Measurements from ENCODE around the gene TLR1. TPM values are rescaled to one million over a fixed set of nuclear protein-coding genes. Genes with fewer than 3 reads are reported as not detected.

TLR1 gene
- total RNA-seq, 4 donors from 2014 or later = 2.5 to 11.3 (median 10.3) TPM

- no peaks in the 10 kb centered on the region for H3K36me3 ChIP-seq
- no peak for TF ChIP-seq CTCF (IDR thresholded peaks at IDR 0.05)
- no peak for TF ChIP-seq POLR2A (IDR thresholded peaks at IDR 0.05)
- 92 to 96% methylated on average over 8 to 9 of the region's 27 CpGs for WGBS, 2 donors
- H3K27me3 ChIP-seq = no peaks in the 10 kb centered on the region
- H3K4me1 ChIP-seq = no peaks in the 10 kb centered on the region
- H3K9me3 ChIP-seq = no peaks in the 10 kb centered on the region
- no peak for DNase-seq
- no peak overlapping the region for H3K27ac ChIP-seq
- H3K4me3 ChIP-seq = no peak overlapping the region
- intact Hi-C loops (cut with DNase I) = no loop called here
Observed at GRCh38 chr4:38823766-38824165, 19.2 kb upstream of the TLR1 start.

GRCh38 chr4:38822748-38823303, 18.2 kb upstream of the TLR1 start:
- no peaks in the 10 kb centered on the region for H3K9me3 ChIP-seq
- H3K36me3 ChIP-seq = no peaks in the 10 kb centered on the region
- no peak overlapping the region for H3K4me3 ChIP-seq
- no peaks in the 10 kb centered on the region for H3K27me3 ChIP-seq
- H3K27ac ChIP-seq = no peak overlapping the region
- no peak for TF ChIP-seq CTCF (IDR thresholded peaks at IDR 0.05)
- no peak for TF ChIP-seq POLR2A (IDR thresholded peaks at IDR 0.05)
- WGBS, 2 donors = 83 to 84% methylated on average over 5 of the region's 5 CpGs
- H3K4me1 ChIP-seq = peaks cover 0 to 7% (median 0%) of the 10 kb centered on the region in 3 donors
- no peak for DNase-seq
- intact Hi-C loops (cut with DNase I) = no loop called here

- no peak for DNase-seq
- Histone ChIP-seq H3K27me3 (no peaks in the 10 kb centered on the region), H3K4me3 (no peak overlapping the region), H3K27ac (no peak overlapping the region), H3K36me3 (no peaks in the 10 kb centered on the region), H3K4me1 (peaks cover 0 to 7% (median 0%) of the 10 kb centered on the region in 3 donors), H3K9me3 (no peaks in the 10 kb centered on the region)
- intact Hi-C loops (cut with DNase I) = no loop called here
- WGBS, 2 donors = 88 to 91% methylated on average over 3 of the region's 3 CpGs
- no peak for TF ChIP-seq CTCF (IDR thresholded peaks at IDR 0.05)
- no peak for TF ChIP-seq POLR2A (IDR thresholded peaks at IDR 0.05)
Observed at GRCh38 chr4:38821739-38822138, 17.1 kb upstream of the TLR1 start.

GRCh38 chr4:38820329-38821061, 15.9 kb upstream of the TLR1 start:
- no peaks in the 10 kb centered on the region for H3K36me3 ChIP-seq
- DNase-seq = no peak
- no peak overlapping the region for H3K27ac ChIP-seq
- no peaks in the 10 kb centered on the region for H3K27me3 ChIP-seq
- no peak overlapping the region for H3K4me3 ChIP-seq
- H3K9me3 ChIP-seq = no peaks in the 10 kb centered on the region
- intact Hi-C loops (cut with DNase I) = no loop called here
- peaks cover 0 to 7% (median 0%) of the 10 kb centered on the region in 3 donors for H3K4me1 ChIP-seq
- TF ChIP-seq POLR2A (IDR thresholded peaks at IDR 0.05) (no peak), CTCF (IDR thresholded peaks at IDR 0.05) (no peak)
- 54 to 65% methylated on average over 4 of the region's 4 CpGs for WGBS, 2 donors

GRCh38 chr4:38819569-38819968, 15.0 kb upstream of the TLR1 start:
- Histone ChIP-seq H3K4me3 (no peak overlapping the region), H3K36me3 (no peaks in the 10 kb centered on the region), H3K27me3 (no peaks in the 10 kb centered on the region), H3K27ac (no peak overlapping the region), H3K9me3 (no peaks in the 10 kb centered on the region), H3K4me1 (peaks cover 0 to 7% (median 0%) of the 10 kb centered on the region in 3 donors)
- no peak for DNase-seq
- no peak for TF ChIP-seq POLR2A (IDR thresholded peaks at IDR 0.05)
- no peak for TF ChIP-seq CTCF (IDR thresholded peaks at IDR 0.05)
- 22 to 43% methylated on average over 3 of the region's 3 CpGs for WGBS, 2 donors
- intact Hi-C loops (cut with DNase I) = no loop called here

Measured in esophagus squamous epithelium (tissue), 5 donors.